SJSA1 (cell line): ENCODE data around the gene RPE. TPM values are rescaled to one million over a fixed set of nuclear protein-coding genes. Genes with fewer than 3 reads are reported as not detected.

Experiments used
- DNase-seq, 2 experiments: peaks; one replicate each; pipeline ENCODE4 v3.0.0-alpha.2; 2015 to 2020; ENCODE audit warnings: low spot score in 2 of 2, low read depth in 1 of 2
- H3K27ac ChIP-seq: fragments of 250-450 bp; sonication (Bioruptor Pico); 2 replicates; pipeline ENCODE4 v1.5.1; 2020; ENCODE audit warnings: mild to moderate bottlenecking, moderate library complexity
- H3K27me3 ChIP-seq: fragments of 250-450 bp; sonication (Bioruptor Pico); replicated peaks from 2 replicates; pipeline ENCODE4 v1.5.1; 2020; ENCODE audit warnings: mild to moderate bottlenecking, moderate library complexity
- H3K36me3 ChIP-seq: fragments of 250-450 bp; sonication (Bioruptor Pico); 2 replicates; pipeline ENCODE4 v1.5.1; 2020; ENCODE audit warnings: mild to moderate bottlenecking
- H3K4me1 ChIP-seq: fragments of 250-450 bp; sonication (Bioruptor Pico); replicated peaks from 2 replicates; pipeline ENCODE4 v1.6.1; 2021; ENCODE audit warnings: mild to moderate bottlenecking
- H3K4me3 ChIP-seq: fragments of 250-450 bp; sonication (Bioruptor Pico); 2 replicates; pipeline ENCODE4 v1.5.1; 2020; ENCODE audit warnings: mild to moderate bottlenecking
- H3K9me3 ChIP-seq: fragments of 250-450 bp; sonication (Bioruptor Pico); replicated peaks from 2 replicates; pipeline ENCODE4 v1.5.1; 2020; ENCODE audit warnings: mild to moderate bottlenecking
- total RNA-seq: library from RNA; depleted of rRNA; stranded (reverse); fragments of >200 nt; shearing (Covaris generic); gene quantifications from 2 replicates; pipeline ENCODE4 v1.2.3, GENCODE V29; 2014

Gene RPE
- total RNA-seq, 1 experiment from 2014 or later: 87.3 TPM

DNA sequence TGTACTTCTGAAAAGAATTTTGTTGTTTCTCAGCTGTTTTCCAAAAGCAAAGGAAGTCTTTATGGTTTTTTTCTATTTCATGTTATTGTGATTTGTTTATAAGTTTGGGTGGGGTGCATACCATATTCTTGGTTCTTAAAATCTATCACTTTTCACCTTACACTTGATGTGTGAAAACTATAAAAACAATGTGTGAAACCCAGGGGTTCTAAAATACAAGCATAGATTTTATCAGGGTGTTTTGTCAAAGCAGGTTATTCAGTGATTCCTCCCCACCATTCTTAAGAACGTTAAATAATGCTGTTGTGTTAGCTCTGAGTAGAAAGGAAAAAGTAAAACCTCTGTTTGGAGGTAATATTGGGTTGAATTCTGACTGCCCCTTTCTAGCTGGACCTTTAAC, 17.7 kb downstream of the RPE start:
- Histone ChIP-seq H3K27ac (no peak overlapping the region), H3K4me1 (no peaks in the 10 kb centered on the region), H3K36me3 (peaks cover 89% of the 10 kb centered on the region), H3K9me3 (no peaks in the 10 kb centered on the region), H3K27me3 (no peaks in the 10 kb centered on the region), H3K4me3 (no peak overlapping the region)
- DNase-seq: no peak

DNA sequence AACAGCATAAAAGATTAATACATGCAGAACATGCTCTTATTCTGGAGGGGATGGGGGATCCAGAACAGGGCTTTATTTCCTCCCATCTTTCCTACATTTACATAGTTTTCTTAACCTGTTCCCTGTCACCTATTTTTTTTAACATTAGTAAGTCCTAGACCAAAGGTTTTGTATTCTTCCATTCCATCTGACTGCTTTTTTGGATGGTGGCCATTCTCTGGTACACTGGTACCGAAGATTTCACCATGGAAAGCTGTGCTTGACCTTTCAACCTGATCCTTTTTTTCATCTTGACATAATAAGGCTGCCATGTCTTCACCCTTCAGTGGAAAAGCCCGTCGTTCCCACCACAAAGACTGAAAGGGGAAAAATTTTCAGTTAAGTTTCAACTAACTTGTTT, 20.4 kb downstream of the RPE start:
- Histone ChIP-seq H3K36me3 (peaks cover 65% of the 10 kb centered on the region), H3K9me3 (no peaks in the 10 kb centered on the region), H3K4me3 (no peak overlapping the region), H3K4me1 (no peaks in the 10 kb centered on the region), H3K27me3 (no peaks in the 10 kb centered on the region), H3K27ac (no peak overlapping the region)
- no peak for DNase-seq

DNA sequence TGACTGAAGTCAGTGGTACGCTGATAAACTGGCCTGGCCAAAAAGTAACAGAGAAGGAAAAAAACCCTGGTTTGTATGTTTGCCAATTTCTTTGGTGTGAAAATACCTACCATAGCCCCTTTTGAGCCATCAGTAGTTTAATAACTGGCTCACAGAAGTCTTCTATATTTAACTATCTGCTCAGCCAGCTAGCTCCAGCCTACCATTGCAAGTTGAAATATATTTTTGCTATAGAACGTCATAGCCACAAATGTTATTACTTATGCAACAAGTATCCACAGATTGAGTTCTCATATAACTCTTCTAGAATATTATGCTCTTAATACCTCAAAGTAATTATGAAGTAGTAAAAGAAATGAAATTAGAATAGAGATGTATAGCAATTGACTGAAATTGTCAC, 25.2 kb downstream of the RPE start:
- H3K9me3 ChIP-seq: no peaks in the 10 kb centered on the region
- H3K36me3 ChIP-seq: peaks cover 19% of the 10 kb centered on the region
- H3K4me3 ChIP-seq: no peak overlapping the region
- no peaks in the 10 kb centered on the region for H3K4me1 ChIP-seq
- no peaks in the 10 kb centered on the region for H3K27me3 ChIP-seq
- no peak for DNase-seq
- no peak overlapping the region for H3K27ac ChIP-seq

DNA sequence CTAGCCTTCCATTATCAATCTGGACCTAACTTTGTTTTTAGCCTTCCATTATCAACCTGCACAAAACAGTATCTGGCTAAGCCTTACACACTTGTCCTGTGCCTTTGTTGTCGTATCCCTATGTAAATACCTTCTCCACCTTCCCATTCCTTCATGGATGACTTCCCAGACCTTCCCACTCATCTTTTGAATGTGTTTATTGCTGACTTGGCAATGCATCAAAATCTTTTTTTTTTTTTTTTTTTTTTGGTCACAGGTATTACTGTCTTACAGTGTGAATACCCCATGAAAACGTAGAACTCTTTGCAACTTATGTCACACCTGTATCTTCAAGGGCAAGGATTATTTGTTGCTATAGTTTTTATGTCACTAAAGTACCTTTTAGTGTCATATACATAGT, 25.7 kb downstream of the RPE start:
- H3K27me3 ChIP-seq: no peaks in the 10 kb centered on the region
- H3K27ac ChIP-seq: no peak overlapping the region
- H3K9me3 ChIP-seq: no peaks in the 10 kb centered on the region
- no peak overlapping the region for H3K4me3 ChIP-seq
- no peaks in the 10 kb centered on the region for H3K4me1 ChIP-seq
- no peak for DNase-seq
- H3K36me3 ChIP-seq: peaks cover 14% of the 10 kb centered on the region

DNA sequence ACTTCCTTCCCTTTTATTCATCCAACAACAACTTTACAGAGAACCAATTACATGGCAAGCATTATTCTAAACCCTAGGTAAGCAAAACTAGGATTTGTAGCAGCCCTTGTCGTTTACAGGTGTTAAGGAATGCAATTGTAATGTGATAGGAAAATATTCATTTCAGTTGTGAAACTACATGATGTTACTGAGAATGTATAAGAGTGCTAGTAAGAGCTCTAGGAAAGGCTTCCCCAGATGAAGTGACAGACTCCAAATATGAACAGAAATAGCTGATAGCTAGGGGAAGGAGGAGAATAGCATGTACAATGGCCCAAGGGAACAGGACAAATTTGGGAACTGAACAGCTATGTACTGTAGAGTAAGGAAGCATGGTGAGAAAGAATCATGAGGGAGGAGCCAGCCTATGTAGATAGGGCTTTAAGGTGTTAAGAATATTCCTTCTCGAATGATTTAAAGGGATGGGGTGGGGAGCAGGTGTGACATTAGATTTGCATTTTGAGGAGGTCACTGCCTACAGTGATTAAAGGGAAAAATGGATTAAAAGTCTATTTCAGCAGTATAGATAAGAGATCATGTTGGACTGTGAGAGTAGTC, 31.7 kb downstream of the RPE start:
- Histone ChIP-seq H3K27me3 (no peaks in the 10 kb centered on the region), H3K4me1 (no peaks in the 10 kb centered on the region), H3K27ac (no peak overlapping the region), H3K36me3 (no peaks in the 10 kb centered on the region), H3K4me3 (no peak overlapping the region), H3K9me3 (no peaks in the 10 kb centered on the region)
- DNase-seq: no peak

DNA sequence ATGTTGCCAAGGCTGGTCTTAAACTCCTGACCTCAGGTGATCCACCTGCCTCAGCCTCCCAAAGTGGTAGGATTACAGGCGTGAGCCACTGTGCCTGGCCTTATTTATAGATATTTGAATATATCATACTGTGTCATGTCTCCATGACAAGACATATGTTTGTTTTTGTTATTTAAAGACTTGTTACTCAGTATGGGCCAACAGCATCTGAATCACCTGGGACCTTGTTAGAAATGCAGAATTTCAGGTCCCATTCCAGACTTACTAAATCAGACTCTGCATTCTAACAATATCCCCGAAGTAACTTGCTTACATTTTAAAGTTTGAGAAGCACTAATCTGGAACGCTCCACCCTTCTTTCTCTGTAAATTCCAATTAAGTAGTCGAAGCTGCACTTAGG, 33.2 kb downstream of the RPE start:
- H3K9me3 ChIP-seq: no peaks in the 10 kb centered on the region
- no peaks in the 10 kb centered on the region for H3K4me1 ChIP-seq
- no peaks in the 10 kb centered on the region for H3K36me3 ChIP-seq
- H3K27me3 ChIP-seq: no peaks in the 10 kb centered on the region
- H3K27ac ChIP-seq: no peak overlapping the region
- no peak for DNase-seq
- no peak overlapping the region for H3K4me3 ChIP-seq

DNA sequence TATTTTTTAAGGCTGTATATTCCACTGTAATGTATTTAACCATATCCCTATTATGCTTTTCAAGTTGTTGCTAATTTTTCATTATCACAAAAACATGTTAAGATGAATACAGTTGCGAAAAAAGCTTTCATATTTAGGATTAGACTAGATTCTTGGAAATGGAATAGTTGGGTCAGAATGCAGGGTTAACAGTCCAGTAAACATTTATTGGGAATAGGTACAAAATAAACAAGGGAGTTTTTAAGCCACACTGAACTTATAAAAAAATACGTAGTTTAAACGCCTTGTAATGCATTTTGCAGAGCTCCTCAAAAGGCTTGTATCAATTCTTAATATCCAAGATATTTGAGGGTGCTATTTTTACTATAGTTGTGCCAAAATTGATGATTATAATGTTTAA, 35.6 kb downstream of the RPE start:
- no peaks in the 10 kb centered on the region for H3K36me3 ChIP-seq
- DNase-seq: no peak
- no peak overlapping the region for H3K4me3 ChIP-seq
- H3K9me3 ChIP-seq: no peaks in the 10 kb centered on the region
- no peaks in the 10 kb centered on the region for H3K27me3 ChIP-seq
- H3K27ac ChIP-seq: no peak overlapping the region
- H3K4me1 ChIP-seq: no peaks in the 10 kb centered on the region

DNA sequence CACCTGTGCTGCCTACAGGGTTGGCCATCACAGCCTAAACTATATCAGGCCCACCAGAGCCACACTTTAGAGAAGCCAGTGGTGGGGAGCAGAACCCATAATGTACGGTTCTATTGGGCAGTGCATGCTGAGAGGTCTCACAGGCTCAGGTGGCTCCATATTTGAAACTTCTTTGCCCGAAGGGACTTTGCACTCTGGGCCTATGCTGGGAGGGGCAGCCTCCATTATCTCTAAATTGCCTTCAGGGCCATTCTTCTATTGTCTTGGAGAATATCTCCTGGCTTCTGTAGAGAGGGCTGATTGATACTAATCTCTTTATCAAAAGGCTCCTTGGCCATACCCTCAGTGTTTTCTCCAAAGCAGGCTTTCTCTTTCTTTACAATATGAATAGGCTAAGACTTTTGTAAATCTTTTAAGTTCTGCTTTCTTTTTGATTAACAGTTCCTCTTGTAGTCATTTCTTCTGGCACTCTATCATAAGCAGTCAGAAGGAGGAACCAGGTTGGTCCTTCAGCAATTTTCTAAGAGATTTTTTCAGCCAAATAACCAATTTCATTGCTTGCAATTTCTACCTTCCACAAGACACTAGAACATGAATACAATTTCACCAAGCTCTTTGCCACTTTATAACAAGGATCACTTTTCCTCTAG, 44.5 kb downstream of the RPE start:
- H3K27ac ChIP-seq: no peak overlapping the region
- no peak overlapping the region for H3K4me3 ChIP-seq
- no peaks in the 10 kb centered on the region for H3K27me3 ChIP-seq
- DNase-seq: no peak
- H3K9me3 ChIP-seq: no peaks in the 10 kb centered on the region
- no peaks in the 10 kb centered on the region for H3K4me1 ChIP-seq
- H3K36me3 ChIP-seq: no peaks in the 10 kb centered on the region

DNA sequence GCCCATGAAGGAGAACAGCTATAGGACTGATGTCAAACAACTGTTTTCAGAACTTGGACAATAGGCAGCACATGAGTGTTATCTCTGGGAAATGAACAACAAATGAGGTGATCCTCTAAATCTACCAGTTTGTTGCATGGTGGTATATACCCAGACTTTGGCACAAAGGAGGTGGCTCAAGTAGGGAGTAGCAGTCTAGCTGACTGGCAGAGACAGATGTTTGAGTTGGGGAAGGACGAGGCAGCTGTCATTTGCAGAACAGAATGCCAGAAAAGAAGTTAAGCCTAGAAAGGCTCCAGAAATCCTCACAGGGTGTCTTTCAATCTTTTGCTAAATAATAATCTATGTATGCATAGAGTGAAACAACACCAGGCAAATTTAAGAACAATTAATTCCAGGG, 47.4 kb downstream of the RPE start:
- Histone ChIP-seq H3K9me3 (no peaks in the 10 kb centered on the region), H3K4me1 (no peaks in the 10 kb centered on the region), H3K27me3 (no peaks in the 10 kb centered on the region), H3K36me3 (no peaks in the 10 kb centered on the region), H3K27ac (no peak overlapping the region), H3K4me3 (no peak overlapping the region)
- DNase-seq: no peak

DNA sequence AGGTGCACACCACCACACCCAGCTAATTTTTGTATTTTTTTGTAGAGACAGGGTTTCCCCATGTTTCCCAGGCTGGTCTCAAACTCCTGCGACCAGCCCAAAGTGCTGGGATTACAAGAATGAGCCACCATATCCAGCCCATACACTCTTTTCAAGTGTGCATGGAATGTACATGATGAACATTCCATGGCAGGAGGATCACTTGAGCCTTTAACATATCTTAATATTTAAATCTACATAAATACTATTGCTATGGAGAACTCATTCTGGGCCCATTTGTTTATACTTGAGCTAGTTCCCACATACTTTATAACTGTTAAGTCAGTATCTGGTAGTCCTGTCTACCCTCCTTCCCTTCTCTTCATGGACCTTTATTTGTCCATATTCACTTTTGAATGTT, 48.4 kb downstream of the RPE start:
- Histone ChIP-seq H3K36me3 (no peaks in the 10 kb centered on the region), H3K4me3 (no peak overlapping the region), H3K27ac (no peak overlapping the region), H3K27me3 (no peaks in the 10 kb centered on the region), H3K9me3 (no peaks in the 10 kb centered on the region), H3K4me1 (no peaks in the 10 kb centered on the region)
- DNase-seq: no peak

DNA sequence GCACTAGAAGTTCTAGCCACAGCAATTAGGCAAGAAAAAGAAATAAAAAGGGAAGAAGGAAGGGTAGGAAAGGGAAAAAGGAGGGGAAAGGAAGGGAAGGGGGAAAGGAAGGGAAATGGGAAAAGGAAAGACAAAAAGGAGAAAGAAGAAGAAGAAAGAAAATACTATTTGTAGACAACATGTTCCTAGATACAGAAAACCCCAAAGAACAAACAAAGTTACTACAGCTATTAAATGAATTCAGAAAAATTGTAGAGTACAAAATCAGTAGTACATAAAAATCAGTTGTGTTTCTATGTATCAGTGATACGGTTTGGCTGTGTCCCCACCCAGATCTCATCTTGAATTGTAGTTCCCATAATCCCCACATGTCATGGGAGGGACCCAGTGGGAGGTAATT, 52.3 kb downstream of the RPE start:
- no peaks in the 10 kb centered on the region for H3K9me3 ChIP-seq
- no peak overlapping the region for H3K27ac ChIP-seq
- no peaks in the 10 kb centered on the region for H3K27me3 ChIP-seq
- H3K4me3 ChIP-seq: no peak overlapping the region
- DNase-seq: no peak
- no peaks in the 10 kb centered on the region for H3K36me3 ChIP-seq
- H3K4me1 ChIP-seq: no peaks in the 10 kb centered on the region

DNA sequence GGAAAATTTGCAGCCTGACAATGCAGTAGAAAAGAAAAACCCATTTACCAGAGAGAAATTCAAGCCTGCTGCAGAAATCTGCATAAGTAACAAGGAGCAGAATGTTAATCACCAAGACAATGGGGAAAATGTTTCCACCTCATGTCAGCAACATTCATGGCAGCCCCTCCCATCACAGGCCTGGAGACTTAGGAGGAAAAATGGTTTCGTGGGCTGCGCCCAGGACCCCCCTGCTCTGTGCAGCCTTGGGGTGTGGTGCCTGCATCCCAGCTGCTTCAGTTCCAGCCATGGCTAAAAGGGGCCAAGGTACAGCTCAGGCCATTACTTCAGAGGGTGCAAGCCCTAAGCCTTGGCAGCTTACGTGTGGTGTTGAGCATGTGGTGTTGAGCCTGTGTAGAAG, 53.4 kb downstream of the RPE start:
- Histone ChIP-seq H3K9me3 (no peaks in the 10 kb centered on the region), H3K4me1 (no peaks in the 10 kb centered on the region), H3K4me3 (no peak overlapping the region), H3K36me3 (no peaks in the 10 kb centered on the region), H3K27me3 (no peaks in the 10 kb centered on the region), H3K27ac (no peak overlapping the region)
- DNase-seq: no peak

DNA sequence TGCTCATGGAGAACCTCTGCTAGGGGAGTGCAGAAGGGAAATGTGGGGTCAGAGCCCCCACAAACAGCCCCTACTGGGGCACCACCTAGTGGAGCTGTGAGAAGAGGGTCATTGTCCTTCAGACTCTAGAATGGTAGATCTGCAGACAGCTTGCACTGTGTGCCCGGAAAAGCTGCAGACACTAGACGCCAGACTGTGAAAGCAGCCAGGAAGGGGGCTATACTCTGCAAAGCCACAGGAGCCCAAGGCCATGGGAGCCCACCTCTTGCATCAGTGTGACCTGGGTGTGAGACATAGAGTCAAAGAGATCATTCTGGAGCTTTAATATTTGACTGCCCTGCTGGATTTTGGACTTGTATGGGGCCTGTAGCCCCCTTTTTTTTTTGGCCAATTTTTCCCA, 60.9 kb downstream of the RPE start:
- no peak overlapping the region for H3K27ac ChIP-seq
- H3K9me3 ChIP-seq: no peaks in the 10 kb centered on the region
- H3K4me1 ChIP-seq: no peaks in the 10 kb centered on the region
- DNase-seq: no peak
- H3K4me3 ChIP-seq: no peak overlapping the region
- no peaks in the 10 kb centered on the region for H3K27me3 ChIP-seq
- H3K36me3 ChIP-seq: no peaks in the 10 kb centered on the region
